Smooth muscle cell (in vitro differentiated cells): ENCODE measurements around the gene PDHB. TPM values are rescaled to one million over a fixed set of nuclear protein-coding genes. Genes with fewer than 3 reads are reported as not detected.

Experiments
- DNase-seq: peaks from one replicate; lab custom pipeline; 2025; ENCODE audit not compliant: unreplicated experiment; lab: John Stamatoyannopoulos, UW
- H2AFZ ChIP-seq: fragments of 200-600 bp; sonication (generic); 2 replicates; pipeline ENCODE4 v1.6.0; 2016; ENCODE audit warnings: antibody characterized with exemption, low read depth, mild to moderate bottlenecking
- H3F3A ChIP-seq: fragments of 200-600 bp; sonication (generic); 2 replicates; pipeline ENCODE4 v1.6.0; 2017; ENCODE audit warnings: antibody characterized with exemption, low read depth
- H3K27ac ChIP-seq: fragments of 200-600 bp; sonication (generic); 2 replicates; pipeline ENCODE4 v1.5.1; 2016; ENCODE audit warnings: low read depth, mild to moderate bottlenecking
- H3K27me3 ChIP-seq: fragments of 200-600 bp; sonication (generic); 2 replicates; pipeline ENCODE4 v1.6.1; 2016; ENCODE audit warnings: low read depth, mild to moderate bottlenecking
- H3K36me3 ChIP-seq: fragments of 200-600 bp; sonication (generic); 2 replicates; pipeline ENCODE4 v1.5.1; 2016; ENCODE audit warnings: low read depth
- H3K4me1 ChIP-seq: fragments of 200-600 bp; sonication (generic); 2 replicates; pipeline ENCODE4 v1.5.1; 2016; ENCODE audit warnings: low read depth
- H3K4me2 ChIP-seq: fragments of 200-600 bp; sonication (generic); 2 replicates; pipeline ENCODE4 v1.6.0; 2016; ENCODE audit warnings: mild to moderate bottlenecking
- H3K4me3 ChIP-seq: fragments of 200-600 bp; sonication (generic); 2 replicates; pipeline ENCODE4 v1.5.1; 2016; ENCODE audit warnings: mild to moderate bottlenecking
- H3K79me2 ChIP-seq: fragments of 200-600 bp; sonication (generic); 2 replicates; pipeline ENCODE4 v1.6.0; 2016; ENCODE audit warnings: low read depth, mild to moderate bottlenecking
- H3K9ac ChIP-seq: fragments of 200-600 bp; sonication (generic); 2 replicates; pipeline ENCODE4 v1.6.0; 2016; ENCODE audit warnings: low read depth
- H3K9me3 ChIP-seq: fragments of 200-600 bp; sonication (generic); replicated peaks from 2 replicates; pipeline ENCODE4 v1.5.1; 2016; ENCODE audit warnings: low read depth
- H4K20me1 ChIP-seq: fragments of 200-600 bp; sonication (generic); 2 replicates; pipeline ENCODE4 v1.6.0; 2016; ENCODE audit warnings: low read depth
- CTCF ChIP-seq: fragments of 200-600 bp; sonication (generic); IDR thresholded peaks from 2 replicates; pipeline ENCODE4 v1.5.1; 2017; ENCODE audit warnings: borderline replicate concordance, mild to moderate bottlenecking, antibody characterized with exemption; ENCODE audit not compliant: insufficient read depth, poor library complexity, severe bottlenecking
- WGBS: methylation state at CpG from one replicate; pipeline ENCODE4 v1.1.7; 2016; ENCODE audit warnings: low lambda C conversion rate; 5-methylcytosine and 5-hydroxymethylcytosine counted together
- polyA plus RNA-seq: library from polyadenylated mRNA; unstranded; fragments of >200 nt; fragmentation: Nextera tagmentation; extraction: Ambion mirVana; gene quantifications from 2 replicates; pipeline ENCODE4 v1.2.1, GENCODE V29; 2016
- total RNA-seq: library from RNA; depleted of rRNA; stranded (reverse); fragments of >200 nt; gene quantifications from 2 replicates; pipeline ENCODE4 v1.2.3, GENCODE V29; 2014

Gene PDHB
- total and polyA plus RNA-seq, 2 experiments from 2014 or later, result 123 to 128 TPM

DNA sequence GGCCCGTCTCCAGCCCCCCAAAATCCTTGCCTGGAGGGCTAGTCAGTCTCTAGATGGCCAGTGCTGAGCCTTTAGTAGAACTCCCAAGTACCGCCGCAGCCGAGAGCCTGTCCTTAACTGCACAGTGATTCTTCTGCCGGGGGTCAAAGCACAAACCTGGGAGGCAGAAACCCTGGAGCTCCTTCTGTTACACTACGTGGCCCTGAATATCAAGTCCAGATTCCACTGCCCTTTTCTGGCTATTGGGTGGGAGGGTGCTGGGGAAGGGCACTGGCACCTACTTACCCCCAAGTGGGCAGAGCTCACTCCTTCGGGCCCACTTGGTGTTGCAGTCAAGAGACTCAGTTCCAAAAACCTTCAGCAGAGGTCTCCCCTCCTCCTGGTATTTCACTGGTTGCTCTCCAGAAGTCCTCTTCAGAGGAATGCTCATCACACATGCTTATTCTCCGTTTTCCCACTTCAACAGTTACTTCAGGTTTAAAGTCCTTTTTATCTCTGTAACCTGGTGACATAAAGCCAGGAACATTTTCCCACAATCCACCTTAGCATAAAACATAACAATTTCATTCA, 10.8 kb downstream of the PDHB start:
- DNase-seq, result no peak
- 86% methylated on average over 8 of the region's 8 CpGs for WGBS
- peaks cover 15% of the 10 kb centered on the region for H3F3A ChIP-seq
- H3K4me3 ChIP-seq, result no peak overlapping the region
- no peaks in the 10 kb centered on the region for H4K20me1 ChIP-seq
- H3K4me2 ChIP-seq, result no peak overlapping the region
- peak overlapping the region; percentile 19 for H3K27ac ChIP-seq
- peaks cover 6% of the 10 kb centered on the region for H3K4me1 ChIP-seq
- H3K79me2 ChIP-seq, result no peaks in the 10 kb centered on the region
- H3K9me3 ChIP-seq, result no peaks in the 10 kb centered on the region
- H3K27me3 ChIP-seq, result no peaks in the 10 kb centered on the region
- peaks cover 7% of the 10 kb centered on the region for H3K36me3 ChIP-seq
- no peak overlapping the region for H3K9ac ChIP-seq
- no peak overlapping the region for H2AFZ ChIP-seq
- no peak for TF ChIP-seq CTCF

DNA sequence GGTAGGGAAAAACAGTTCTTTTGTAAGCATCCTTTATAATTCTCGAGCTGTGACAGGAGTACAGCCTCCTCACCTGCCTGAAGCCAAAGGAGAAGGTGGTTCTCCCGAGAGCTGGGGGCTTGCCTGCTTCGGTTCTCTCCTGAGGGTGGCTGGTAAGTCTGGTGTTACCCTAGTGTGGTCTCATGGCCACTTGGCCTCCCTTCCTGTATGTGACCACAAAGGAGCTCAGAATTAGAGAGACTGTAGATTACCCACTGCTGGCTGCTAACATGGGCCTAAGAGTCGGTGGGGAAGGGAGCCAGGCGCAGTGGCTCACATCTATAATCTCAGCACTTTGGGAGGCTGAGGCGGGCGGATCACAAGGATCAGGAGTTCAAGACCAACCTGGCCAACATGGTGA, 12.6 kb downstream of the PDHB start:
- WGBS, result 76% methylated on average over 7 of the region's 7 CpGs
- no peak overlapping the region for H3K4me3 ChIP-seq
- H3K27ac ChIP-seq, result no peak overlapping the region
- no peak for DNase-seq
- TF ChIP-seq CTCF, result no peak
- H3K79me2 ChIP-seq, result no peaks in the 10 kb centered on the region
- H3K36me3 ChIP-seq, result peaks cover 7% of the 10 kb centered on the region
- no peaks in the 10 kb centered on the region for H3K9me3 ChIP-seq
- no peak overlapping the region for H2AFZ ChIP-seq
- peaks cover 11% of the 10 kb centered on the region for H3F3A ChIP-seq
- no peak overlapping the region for H3K4me2 ChIP-seq
- H3K27me3 ChIP-seq, result no peaks in the 10 kb centered on the region
- no peak overlapping the region for H3K9ac ChIP-seq
- H3K4me1 ChIP-seq, result peaks cover 11% of the 10 kb centered on the region
- no peaks in the 10 kb centered on the region for H4K20me1 ChIP-seq

DNA sequence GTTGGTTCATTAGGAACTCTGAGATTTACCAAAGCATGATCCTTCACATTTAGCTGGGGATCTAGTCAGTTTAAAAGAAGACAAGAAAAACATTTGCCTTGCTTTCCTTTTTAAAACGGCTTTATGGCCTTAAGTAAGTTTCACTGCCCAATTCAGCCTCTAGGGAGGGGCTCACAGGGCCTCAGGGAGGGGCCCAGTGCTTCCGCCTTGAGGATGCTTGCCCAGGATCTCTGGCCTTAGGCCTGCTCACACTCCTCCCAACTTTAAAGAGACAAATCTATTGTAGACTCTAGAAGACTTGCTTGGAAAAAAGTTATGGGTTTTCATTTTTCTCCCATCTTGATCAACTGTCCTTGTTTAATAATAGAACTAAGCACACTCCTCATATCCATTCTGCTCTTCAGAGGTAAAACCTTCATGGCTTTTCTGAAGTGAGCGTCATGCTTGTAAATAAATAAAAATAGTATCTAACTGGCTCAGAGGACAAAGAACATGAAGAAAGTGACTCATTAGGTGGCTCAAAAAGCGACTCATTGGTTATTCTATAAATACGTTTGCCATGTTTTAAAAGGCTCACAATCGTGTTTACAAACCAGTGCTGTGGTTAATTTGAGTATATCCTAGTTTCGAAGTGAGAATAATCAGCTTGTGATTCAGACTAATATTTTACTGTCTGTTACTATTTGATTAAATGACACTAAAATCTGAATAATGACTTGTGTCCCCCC, 13.7 kb downstream of the PDHB start:
- WGBS, result 53% methylated on average over 7 of the region's 7 CpGs
- Histone ChIP-seq H3F3A (peaks cover 3% of the 10 kb centered on the region), H3K36me3 (peaks cover under 1% of the 10 kb centered on the region), H3K4me2 (no peak overlapping the region), H2AFZ (no peak overlapping the region), H3K4me1 (peaks cover 17% of the 10 kb centered on the region), H3K27me3 (no peaks in the 10 kb centered on the region), H3K79me2 (no peaks in the 10 kb centered on the region), H4K20me1 (no peaks in the 10 kb centered on the region), H3K4me3 (no peak overlapping the region), H3K27ac (peak overlapping the region; percentile 31), H3K9ac (no peak overlapping the region), H3K9me3 (no peaks in the 10 kb centered on the region)
- no peak for DNase-seq
- TF ChIP-seq CTCF, result no peak
